ENCODE measurements around the gene CEBPZOS.

CEBPZOS gene

GRCh38 chr2:37244755-37245154 lies 48.5 kb downstream of the CEBPZOS start:
- no peak overlapping the region for H3K27ac ChIP-seq
- H3K9me3 ChIP-seq: no peaks in the 10 kb centered on the region
- H3K36me3 ChIP-seq: peaks cover 92% of the 10 kb centered on the region
- H3K27me3 ChIP-seq: no peaks in the 10 kb centered on the region
- TF ChIP-seq, protein P1, sequence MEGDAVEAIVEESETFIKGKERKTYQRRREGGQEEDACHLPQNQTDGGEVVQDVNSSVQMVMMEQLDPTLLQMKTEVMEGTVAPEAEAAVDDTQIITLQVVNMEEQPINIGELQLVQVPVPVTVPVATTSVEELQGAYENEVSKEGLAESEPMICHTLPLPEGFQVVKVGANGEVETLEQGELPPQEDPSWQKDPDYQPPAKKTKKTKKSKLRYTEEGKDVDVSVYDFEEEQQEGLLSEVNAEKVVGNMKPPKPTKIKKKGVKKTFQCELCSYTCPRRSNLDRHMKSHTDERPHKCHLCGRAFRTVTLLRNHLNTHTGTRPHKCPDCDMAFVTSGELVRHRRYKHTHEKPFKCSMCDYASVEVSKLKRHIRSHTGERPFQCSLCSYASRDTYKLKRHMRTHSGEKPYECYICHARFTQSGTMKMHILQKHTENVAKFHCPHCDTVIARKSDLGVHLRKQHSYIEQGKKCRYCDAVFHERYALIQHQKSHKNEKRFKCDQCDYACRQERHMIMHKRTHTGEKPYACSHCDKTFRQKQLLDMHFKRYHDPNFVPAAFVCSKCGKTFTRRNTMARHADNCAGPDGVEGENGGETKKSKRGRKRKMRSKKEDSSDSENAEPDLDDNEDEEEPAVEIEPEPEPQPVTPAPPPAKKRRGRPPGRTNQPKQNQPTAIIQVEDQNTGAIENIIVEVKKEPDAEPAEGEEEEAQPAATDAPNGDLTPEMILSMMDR (IDR thresholded peaks at IDR 0.05): no peak
- no peak overlapping the region for H3K4me3 ChIP-seq (ENCODE audit: low read depth in 1 of 2, low read length in 1 of 2)
- H3K4me1 ChIP-seq (ENCODE audit: control insufficient read depth in 1 of 2, insufficient read depth in 1 of 2, low read depth in 1 of 2, low read length in 1 of 2): peaks cover 2 to 6% of the 10 kb centered on the region in 2 experiments

DNA sequence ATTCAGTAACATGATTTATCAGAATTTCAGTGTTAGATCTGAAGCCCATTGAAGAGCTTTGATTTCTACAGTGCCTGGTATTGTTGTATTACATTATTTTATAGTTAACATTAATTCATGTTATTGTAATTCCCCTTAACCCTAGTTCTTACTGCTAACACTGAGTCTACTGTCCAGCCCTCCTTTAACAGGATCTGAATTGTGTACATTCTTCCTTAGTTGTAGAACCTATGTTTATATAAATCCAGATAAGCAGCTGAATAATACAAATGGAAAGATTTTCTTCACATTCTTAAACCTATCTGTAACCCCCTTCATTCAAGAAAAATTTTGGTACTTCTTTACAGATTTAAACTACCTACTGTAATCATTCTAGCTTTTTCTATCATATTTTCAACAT lies 49.9 kb downstream of the CEBPZOS start:
- Histone ChIP-seq H3K9me3 (no peaks in the 10 kb centered on the region), H3K27ac (no peak overlapping the region), H3K36me3 (peaks cover 92% of the 10 kb centered on the region), H3K4me1 (ENCODE audit: control insufficient read depth in 1 of 2, insufficient read depth in 1 of 2, low read depth in 1 of 2, low read length in 1 of 2) (peaks cover 2 to 6% of the 10 kb centered on the region in 2 experiments), H3K4me3 (ENCODE audit: low read depth in 1 of 2, low read length in 1 of 2) (no peak overlapping the region), H3K27me3 (no peaks in the 10 kb centered on the region)
- TF ChIP-seq, protein P1 (IDR thresholded peaks at IDR 0.05): no peak

DNA sequence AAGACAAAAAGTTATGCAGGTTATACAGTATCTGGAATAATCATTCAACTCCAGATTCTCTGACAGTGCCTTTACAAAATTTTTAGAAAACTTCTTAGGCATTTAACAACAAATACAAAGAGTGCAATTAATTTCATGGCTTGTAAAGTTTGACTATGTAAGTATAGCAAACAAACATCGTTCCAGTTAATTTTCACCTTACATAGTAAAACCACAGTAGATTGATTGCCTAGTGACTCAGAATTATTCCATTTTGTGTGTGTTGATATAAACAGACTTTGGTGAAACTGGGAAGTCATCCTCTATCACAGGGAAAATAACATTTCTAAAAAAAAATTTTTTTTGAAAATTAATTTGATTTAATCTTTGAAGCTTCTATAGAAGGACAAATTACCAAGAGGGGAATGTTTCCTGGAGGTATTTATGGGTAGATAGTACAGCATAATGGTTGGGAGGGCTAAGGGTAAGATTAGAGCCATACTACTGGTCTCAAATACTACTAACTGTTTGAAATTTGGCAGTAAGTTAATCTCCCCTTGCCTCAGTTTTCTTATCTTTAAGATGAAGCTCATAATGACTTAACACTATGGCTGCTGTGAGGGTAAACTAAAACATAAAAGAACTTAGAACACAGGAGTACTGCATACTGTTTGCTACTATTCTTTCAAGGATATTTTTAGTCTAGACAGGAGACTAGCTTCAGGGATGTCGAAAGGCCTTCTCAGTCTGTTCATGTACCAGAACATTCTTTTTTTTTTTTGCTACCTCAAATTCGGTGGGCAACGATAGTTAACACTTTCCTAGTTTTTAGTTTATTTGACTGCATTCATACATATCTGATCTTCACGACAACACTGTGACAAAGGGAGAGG lies 54.8 kb downstream of the CEBPZOS start:
- no peaks in the 10 kb centered on the region for H3K27me3 ChIP-seq
- no peaks in the 10 kb centered on the region for H3K9me3 ChIP-seq
- H3K4me1 ChIP-seq (ENCODE audit: control insufficient read depth in 1 of 2, insufficient read depth in 1 of 2, low read depth in 1 of 2, low read length in 1 of 2): peaks cover 2% of the 10 kb centered on the region in 2 experiments
- H3K36me3 ChIP-seq: peaks cover 87% of the 10 kb centered on the region
- TF ChIP-seq, protein P1 (IDR thresholded peaks at IDR 0.05): no peak
- H3K27ac ChIP-seq: no peak overlapping the region
- H3K4me3 ChIP-seq (ENCODE audit: low read depth in 1 of 2, low read length in 1 of 2): no peak overlapping the region

All from neutrophil (primary cell).